ENCODE measurements around the gene LONRF2.

The LONRF2 gene

DNA sequence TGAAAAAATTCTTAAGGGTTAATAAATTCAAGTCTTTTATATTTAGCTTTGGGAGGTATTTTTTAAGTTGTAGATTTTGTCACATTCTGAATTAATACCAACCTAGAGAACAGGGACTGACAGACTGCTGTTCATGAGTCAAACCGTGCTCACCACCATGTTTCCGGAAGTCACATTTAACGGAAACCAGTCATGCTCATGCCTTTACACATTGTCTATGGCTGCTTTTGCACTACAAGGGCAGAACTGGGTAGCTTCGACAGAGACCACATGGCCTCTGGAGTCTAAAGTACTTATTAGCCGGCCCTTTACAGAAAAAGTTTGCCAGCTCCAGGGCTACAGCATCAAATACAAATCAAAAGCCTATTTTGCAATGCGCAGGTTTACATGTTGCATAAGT is 33.3 kb downstream of the LONRF2 start:
- TF ChIP-seq CTCF (IDR thresholded peaks at IDR 0.05; ENCODE audit: insufficient read depth, low read length, poor library complexity, severe bottlenecking) = no peak
- DNase-seq (ENCODE audit: extremely low read depth, insufficient read length) = no peak
- no peaks in the 10 kb centered on the region for H3K27me3 ChIP-seq (replicated peaks; ENCODE audit: control insufficient read depth, insufficient read depth, low read length)
- H3K4me3 ChIP-seq (replicated peaks; ENCODE audit: low read depth, low read length) = no peak overlapping the region
- H3K36me3 ChIP-seq (ENCODE audit: control insufficient read depth, insufficient read depth, low read length) = no peaks in the 10 kb centered on the region

DNA sequence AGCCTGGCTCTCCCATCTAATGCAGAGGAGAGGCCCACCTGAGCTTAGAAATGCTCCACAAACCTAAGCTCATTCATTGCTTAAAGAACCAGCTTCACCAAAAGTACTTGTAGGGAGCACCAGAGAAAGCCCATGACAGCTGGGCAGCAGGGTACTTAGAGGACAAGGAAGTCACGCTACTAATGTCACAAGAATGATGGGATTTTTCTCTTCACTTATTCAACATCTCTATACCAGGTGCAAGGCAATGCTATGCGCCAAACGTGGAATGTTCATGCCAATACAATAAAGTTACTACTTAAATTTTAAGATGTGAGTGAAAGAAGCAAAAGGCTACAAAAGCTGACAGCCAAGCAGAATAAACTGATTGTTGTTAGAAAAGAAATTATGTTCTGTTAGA is 36.0 kb downstream of the LONRF2 start:
- TF ChIP-seq CTCF (IDR thresholded peaks at IDR 0.05; ENCODE audit: insufficient read depth, low read length, poor library complexity, severe bottlenecking) = no peak
- DNase-seq (ENCODE audit: extremely low read depth, insufficient read length) = no peak
- Histone ChIP-seq H3K27me3 (replicated peaks; ENCODE audit: control insufficient read depth, insufficient read depth, low read length) (no peaks in the 10 kb centered on the region; the same call in 1 of the 2 replicates), H3K36me3 (ENCODE audit: control insufficient read depth, insufficient read depth, low read length) (no peaks in the 10 kb centered on the region), H3K4me3 (replicated peaks; ENCODE audit: low read depth, low read length) (no peak overlapping the region)

DNA sequence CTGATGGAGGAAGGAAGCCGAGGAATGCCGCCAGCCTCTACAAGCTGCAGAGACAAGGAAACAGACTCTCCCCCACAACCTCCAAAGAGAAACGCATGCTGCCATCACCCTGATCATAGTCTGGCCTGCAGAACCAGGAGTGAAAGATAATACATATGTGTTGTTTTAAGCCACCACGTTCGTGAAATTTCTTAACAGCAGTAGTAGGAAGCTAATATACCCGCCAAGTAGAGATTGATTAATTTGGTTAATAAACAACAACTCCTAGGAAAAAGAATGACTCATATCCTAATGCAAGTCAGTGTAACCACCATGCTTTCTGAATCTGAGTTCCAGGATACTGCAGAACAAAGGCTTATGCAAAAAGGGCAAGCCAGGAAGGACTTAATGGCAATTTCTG is 36.6 kb downstream of the LONRF2 start:
- TF ChIP-seq CTCF (IDR thresholded peaks at IDR 0.05; ENCODE audit: insufficient read depth, low read length, poor library complexity, severe bottlenecking) = no peak
- H3K36me3 ChIP-seq (ENCODE audit: control insufficient read depth, insufficient read depth, low read length) = no peaks in the 10 kb centered on the region
- no peak overlapping the region for H3K4me3 ChIP-seq (replicated peaks; ENCODE audit: low read depth, low read length)
- no peaks in the 10 kb centered on the region; the same call in 1 of the 2 replicates for H3K27me3 ChIP-seq (replicated peaks; ENCODE audit: control insufficient read depth, insufficient read depth, low read length)
- DNase-seq (ENCODE audit: extremely low read depth, insufficient read length) = no peak

DNA sequence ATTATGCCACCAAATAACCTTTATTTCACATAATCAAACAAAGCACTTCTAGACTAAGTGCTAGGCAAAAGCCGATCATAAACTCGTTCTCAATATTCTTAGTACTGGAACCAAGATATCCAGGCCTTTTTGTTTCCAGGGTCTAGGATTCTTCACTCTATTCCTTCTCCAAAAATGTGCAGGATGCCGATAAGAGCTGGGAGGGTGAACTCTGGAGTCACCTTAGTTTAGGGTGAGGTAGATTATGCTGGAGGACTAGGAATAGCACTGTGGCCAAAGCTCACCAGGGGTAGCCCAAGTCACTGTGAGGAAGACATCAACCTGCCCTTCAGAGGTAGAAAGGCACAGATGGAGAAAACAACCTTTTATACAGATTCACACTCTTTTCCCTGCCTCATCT is 37.3 kb downstream of the LONRF2 start:
- DNase-seq (ENCODE audit: extremely low read depth, insufficient read length) = no peak
- Histone ChIP-seq H3K36me3 (ENCODE audit: control insufficient read depth, insufficient read depth, low read length) (no peaks in the 10 kb centered on the region), H3K4me3 (replicated peaks; ENCODE audit: low read depth, low read length) (no peak overlapping the region), H3K27me3 (replicated peaks; ENCODE audit: control insufficient read depth, insufficient read depth, low read length) (no peaks in the 10 kb centered on the region; the same call in 1 of the 2 replicates)
- no peak for TF ChIP-seq CTCF (IDR thresholded peaks at IDR 0.05; ENCODE audit: insufficient read depth, low read length, poor library complexity, severe bottlenecking)

DNA sequence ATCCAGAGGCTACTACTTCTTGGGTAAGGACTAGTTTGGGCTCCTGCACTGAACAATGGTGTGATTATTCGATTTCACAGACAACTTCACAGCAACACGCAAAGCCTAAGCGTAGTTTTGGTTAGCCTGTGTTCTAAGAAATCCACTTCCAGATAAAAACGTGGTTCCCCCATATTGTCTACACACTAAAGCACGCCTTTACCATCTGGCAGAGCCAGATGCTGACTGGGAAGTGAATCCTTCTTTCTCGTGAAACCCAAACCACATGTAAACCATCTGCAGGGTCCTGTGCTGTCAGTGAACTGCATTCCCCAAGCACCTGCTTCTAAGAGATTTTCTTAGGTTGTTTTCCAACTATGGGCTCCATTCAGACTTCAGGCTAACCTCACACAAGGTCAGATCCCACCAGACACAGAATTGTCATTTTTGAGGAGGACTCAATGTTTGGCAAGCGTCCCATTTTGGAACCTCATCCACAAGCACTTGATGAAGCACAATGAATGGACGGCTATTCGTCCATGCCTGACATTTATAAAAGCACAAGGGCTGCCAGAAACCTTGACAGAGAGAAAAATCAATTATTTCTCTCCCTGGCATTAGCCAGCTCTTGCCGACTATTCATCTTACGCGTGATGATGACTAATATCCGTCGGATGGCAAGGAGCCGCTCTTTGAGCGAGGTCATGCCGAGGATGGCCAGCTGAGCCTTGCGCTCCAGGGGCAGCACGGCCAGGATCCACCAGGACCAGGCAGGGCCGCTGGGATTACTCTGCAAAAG is 38.4 kb downstream of the LONRF2 start:
- Histone ChIP-seq H3K27me3 (replicated peaks; ENCODE audit: control insufficient read depth, insufficient read depth, low read length) (no peaks in the 10 kb centered on the region; the same call in 1 of the 2 replicates), H3K4me3 (replicated peaks; ENCODE audit: low read depth, low read length) (no peak overlapping the region), H3K36me3 (ENCODE audit: control insufficient read depth, insufficient read depth, low read length) (no peaks in the 10 kb centered on the region)
- TF ChIP-seq CTCF (IDR thresholded peaks at IDR 0.05; ENCODE audit: insufficient read depth, low read length, poor library complexity, severe bottlenecking) = no peak
- DNase-seq (ENCODE audit: extremely low read depth, insufficient read length) = no peak

Data from GM06990 (cell line).